Fibroblast of skin of left biceps (primary cell): ENCODE measurements around the gene MAP6.

Experiments
- DNase-seq, 2 experiments: peaks; one replicate each; pipeline ENCODE4 v3.0.0-alpha.2; 2013; ENCODE audit warnings: low read depth in 2 of 2

Gene MAP6

GRCh38 chr11:75553182-75553581 lies 115.7 kb downstream of the MAP6 start:
- no peak for DNase-seq

- no peak for DNase-seq
Observed at GRCh38 chr11:75549370-75549958, 119.4 kb downstream of the MAP6 start.

GRCh38 chr11:75548595-75549272 lies 120.1 kb downstream of the MAP6 start:
- no peak for DNase-seq

GRCh38 chr11:75547617-75548058 lies 121.2 kb downstream of the MAP6 start:
- no peak for DNase-seq

- no peak for DNase-seq
Observed at GRCh38 chr11:75547177-75547576, 121.7 kb downstream of the MAP6 start.

GRCh38 chr11:75543806-75544205 lies 125.0 kb downstream of the MAP6 start:
- no peak for DNase-seq

- no peak for DNase-seq
Observed at GRCh38 chr11:75542088-75542438, 126.8 kb downstream of the MAP6 start.

- DNase-seq: no peak
Observed at GRCh38 chr11:75541193-75542087, 127.4 kb downstream of the MAP6 start.

- no peak for DNase-seq
Observed at GRCh38 chr11:75539459-75540334, 129.1 kb downstream of the MAP6 start.

GRCh38 chr11:75538150-75538942 lies 130.5 kb downstream of the MAP6 start:
- no peak for DNase-seq

GRCh38 chr11:75537740-75538139 lies 131.1 kb downstream of the MAP6 start:
- no peak for DNase-seq
